Cardiac septum (tissue), 1 donor: ENCODE measurements around the gene C19orf47. TPM values are rescaled to one million over a fixed set of nuclear protein-coding genes. Genes with fewer than 3 reads are reported as not detected.
A peak's percentile ranks its signal among the peaks of the same experiment; 100 is the strongest.
"Not testable (repeated sequence)": the region's sequence is repeated elsewhere in the genome, so short reads cannot be mapped to it uniquely, and the experiment has no call there.

Experiments used
- DNase-seq: peaks from one replicate; pipeline ENCODE4 v3.0.0-alpha.2; 2020; ENCODE audit warnings: low spot score
- intact Hi-C: fragments of 100-400 bp; cut with DNase I; formaldehyde crosslinking; loops from one replicate; pipeline ENCODE4 v1.14.0; 2022
- total RNA-seq: library from RNA; stranded (reverse); fragmentation: NEBNext Ultra II Directional; extraction: Animal tissue kit (Norgen Biotek cat#: 25700); gene quantifications from one replicate; pipeline ENCODE4 v1.2.1, GENCODE V29; 2021
- donor health status: DM: no; HTN: no; CAD: no.

The C19orf47 gene
- total RNA-seq, 1 donor from 2014 or later: 135 TPM

DNA sequence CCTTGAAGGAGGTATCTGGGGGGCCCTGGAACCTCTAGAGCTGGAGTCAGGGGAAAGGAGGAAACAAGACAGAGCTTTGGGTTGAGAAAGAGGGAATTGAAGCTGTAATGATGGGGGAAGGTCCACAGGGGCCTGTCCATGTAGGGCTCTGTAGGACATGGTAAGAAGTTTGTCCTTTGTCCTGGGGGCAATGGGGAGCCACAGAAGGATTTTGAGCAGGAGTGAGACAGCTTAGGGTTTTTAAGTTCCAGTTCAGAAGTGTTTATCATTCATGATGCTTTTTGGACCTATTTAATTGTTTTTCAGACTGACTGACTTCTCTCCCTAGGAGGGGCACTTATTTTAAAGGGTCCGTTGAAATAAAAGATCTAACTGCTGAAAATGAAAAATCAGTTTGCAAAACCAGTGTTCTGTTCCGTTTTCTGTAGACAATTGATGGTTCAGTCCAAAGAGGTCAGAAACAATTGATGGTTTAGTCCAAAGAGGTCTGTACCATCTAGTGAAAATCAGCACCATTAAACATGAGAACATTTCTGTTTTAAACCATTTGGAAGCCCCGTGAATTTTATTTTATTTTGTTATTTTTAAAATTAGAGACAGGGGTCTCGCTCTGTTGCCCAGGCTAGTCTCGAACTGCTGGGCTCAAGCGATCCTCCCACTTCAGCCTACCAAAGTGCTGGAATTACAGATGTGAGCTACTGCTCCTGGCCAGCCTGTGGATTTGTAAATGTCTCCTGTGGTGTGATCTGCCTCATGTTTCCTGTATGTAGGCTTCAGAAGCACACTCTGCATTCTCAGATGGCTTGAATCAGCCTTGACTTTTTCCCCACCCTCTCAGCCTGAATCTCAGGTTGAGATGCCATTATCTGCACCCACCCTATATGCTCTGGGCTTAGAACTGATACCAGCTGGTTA lies 8.7 kb upstream of the C19orf47 start:
- DNase-seq: no peak
- intact Hi-C loops: no loop called here

DNA sequence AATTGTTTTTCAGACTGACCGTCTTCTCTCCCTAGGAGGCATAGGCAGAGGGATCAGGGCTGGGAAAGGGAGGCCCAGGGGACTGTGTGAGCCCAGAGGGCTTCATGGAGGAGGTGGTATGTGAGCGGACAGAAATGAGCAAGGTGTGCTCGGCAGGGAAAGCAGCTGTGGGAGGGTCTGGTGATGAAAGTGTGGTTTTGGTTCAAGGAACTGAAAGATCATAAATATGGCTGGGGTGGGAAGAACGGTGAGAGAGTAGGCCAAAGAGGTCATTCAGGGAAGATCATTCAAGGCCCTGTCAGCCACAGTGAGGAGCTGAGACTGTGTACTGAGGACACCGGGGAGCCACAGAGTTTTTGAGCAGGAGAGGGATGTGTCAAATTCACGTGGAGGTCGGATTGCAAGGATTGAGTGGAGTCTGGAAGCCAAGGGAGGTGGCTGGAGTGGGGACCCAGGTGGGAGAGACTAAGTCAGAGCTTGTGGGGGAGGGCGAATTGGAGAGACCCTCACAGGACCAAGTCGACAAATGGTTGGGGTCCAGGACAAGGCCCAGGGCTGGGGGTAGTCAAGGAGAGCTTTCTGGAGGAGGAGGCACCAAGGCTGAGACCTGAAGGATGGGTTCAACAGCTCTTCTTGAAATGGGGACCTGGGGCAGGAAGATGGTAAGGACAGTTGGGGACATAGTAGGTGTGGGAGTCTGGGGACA lies 7.9 kb upstream of the C19orf47 start:
- no peak for DNase-seq
- intact Hi-C loops: no loop called here

DNA sequence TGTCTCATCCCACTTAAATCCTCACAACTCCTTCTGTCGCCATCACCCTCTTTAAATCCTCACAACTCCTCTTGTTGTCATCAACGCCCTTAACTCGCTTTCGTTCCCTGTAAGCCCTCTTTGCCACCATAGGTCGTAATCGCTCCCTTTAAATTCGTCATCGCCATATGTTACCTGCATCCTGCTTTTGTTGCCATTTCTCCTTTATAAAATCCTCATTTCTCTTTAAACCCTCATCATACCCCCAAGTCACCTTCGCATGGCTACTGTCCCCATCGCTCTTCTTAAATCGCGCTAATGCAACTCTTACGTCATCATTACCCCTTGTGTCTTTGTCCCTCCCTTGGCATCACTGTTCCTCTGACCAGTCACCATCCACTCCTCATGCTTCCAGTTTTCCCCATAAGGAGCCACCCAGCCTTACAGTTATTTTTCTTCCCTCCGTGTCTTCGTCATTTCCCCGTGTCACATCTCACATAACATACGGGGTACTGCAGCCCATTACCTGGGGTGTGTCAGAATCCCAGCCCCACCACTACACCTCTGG lies 837 bp upstream of the C19orf47 start:
- DNase-seq: no peak
- intact Hi-C loops: no loop called here

DNA sequence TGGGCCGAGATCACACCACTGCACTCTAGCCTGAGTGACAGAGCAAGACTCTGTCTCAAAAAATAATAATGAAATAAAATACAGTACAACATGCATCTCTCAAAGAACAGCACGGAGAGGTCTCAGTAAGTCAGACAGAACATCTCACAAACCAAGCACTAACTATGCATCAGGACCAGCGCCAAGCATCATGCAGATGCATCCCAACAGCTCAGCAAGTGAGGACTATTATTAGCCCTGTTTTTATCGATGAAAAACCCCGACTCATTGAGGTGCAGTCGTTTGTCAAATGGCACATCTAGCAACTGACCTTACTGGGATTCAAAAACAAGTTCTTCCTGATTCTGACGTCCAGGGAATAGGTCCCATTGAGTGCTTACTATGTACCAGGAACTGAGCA lies 3.8 kb downstream of the C19orf47 start:
- intact Hi-C loops: loop anchor here (5.0 kb wide), 1 partner anchor 98 kb away; the partner anchor contains the start of gene SERTAD3
- no peak for DNase-seq

DNA sequence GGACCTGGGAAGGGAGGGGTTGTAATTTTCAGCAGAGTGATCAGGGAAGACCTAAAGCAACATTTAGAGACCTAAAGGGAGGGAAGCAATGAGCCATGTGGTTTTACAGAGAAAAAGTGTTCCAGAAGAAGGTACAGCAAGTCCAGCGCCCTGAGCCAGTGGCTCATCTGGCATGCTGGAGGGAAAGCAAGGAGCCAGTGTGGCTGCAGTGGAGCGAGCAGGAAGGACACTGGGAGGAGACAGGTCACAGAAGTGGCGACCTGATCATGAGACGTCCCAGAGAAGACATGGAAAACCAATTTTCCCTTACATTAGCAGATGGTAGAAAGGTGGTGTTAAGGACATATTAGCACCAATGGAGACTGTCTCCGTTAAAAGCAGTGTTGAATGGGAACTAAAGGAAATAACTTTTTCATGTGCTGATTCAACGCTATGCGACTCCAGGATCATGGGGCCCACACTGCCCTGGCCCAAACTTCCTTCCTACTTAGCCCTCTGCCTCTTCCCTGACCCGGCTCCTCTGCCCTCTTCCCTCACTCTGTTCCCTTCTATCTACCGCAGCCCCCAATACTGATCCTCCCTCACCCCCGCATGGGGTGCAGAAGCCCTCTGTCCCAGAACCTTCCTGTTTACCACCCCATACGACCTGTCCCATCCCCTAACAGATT lies 5.4 kb downstream of the C19orf47 start:
- DNase-seq: no peak
- intact Hi-C loops: loop anchor here (5.0 kb wide), 1 partner anchor 100 kb away; the partner anchor contains the start of gene SERTAD3

DNA sequence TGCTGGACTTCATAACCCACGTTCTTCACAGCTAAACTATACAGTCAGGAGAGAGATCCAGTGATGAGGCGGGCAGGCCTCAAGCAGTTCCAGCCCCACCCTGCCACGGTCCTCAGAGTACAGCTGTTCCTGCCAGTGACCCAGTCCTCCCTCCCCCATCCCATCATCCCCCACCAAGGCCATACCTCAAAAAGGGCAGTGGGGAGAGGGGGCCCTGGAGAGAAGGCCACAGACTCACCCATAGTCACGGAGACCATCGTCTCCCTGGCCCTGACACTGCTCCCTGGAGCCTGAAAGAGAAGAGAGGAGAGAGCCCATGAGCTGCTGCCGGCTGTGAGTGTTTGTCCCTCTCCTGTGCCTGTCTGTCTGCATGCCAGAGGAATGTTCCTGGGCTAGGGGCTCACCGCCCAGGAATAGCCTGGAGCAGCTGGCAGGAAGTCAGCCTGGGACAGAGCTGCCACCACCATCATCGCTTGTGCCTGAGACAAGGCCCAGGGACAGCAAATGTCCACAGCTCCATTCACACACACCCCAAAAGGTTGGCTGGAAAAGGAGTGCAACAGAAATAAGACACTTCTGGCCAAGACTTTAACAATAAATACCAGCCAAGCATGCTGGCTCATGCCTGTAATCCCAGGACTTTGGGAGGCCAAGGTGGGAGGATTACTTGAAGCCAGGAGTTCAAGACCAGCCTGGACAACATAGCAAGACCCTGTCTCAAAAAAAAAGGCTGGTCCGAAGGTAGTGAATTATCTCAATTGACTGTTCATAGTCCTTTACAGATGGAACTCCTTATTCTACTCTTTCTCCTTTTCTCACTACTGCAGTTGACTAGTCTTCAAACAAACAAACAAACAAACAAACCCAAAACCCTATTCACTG lies 6.4 kb downstream of the C19orf47 start:
- peak; percentile 86 for DNase-seq

DNA sequence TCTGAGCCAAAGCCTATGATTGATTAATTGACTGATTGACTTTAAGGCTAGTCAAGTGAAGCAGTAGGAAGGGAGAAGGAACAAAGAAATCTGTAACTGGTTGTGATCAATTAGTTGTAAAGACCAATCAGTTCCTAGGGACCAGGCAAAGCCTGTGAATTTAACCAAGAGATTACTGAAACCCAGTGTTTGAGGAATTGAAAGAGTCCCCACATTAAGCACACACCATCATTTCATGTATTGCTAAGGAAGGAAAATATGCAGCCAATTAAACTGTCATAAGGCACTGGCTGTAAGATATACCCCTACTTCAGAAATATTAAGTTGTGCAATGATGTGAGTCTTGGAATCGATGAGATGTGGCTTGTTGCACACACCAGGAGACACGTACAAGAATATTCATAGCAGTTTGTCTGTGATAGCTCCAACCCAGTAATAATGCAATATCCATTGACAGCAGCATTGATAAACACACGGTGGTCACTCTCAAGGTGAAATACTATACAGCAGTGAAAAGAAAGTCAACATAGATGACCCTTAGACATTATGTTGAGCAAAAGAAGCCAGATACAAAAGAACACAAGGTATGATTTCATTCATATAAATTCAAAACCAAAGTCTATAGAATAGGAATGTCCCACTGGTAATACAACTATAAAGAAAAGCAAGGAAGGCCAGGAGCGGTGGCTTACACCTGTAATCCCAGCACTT lies 9.0 kb downstream of the C19orf47 start:
- DNase-seq: no peak
- intact Hi-C loops: no loop called here

More for the DNA sequence above, 6.4 kb downstream of the C19orf47 start:
- intact Hi-C loops: loop anchor here (5.0 kb wide), 1 partner anchor 100 kb away; the partner anchor contains the start of gene SERTAD3

DNA sequence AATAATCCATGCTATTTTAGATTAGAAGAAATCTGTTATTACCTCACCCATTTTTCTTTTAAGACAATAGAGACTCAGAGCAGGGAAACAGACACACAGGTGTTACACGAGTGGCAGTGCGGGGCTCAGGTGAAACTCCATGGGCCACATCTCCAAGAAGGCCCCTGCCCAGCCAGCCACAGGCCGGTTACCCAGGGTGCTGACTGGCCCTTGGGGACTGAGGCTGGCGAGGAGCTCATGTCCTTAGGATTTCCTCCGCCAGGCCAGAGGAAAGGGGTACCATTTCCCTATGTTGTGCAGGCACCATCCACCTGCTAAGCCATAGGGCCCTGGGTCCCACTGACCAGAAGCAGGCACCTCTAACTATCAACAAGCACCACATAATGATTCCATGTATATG lies 10.6 kb downstream of the C19orf47 start:
- DNase-seq: no peak
- intact Hi-C loops: no loop called here

DNA sequence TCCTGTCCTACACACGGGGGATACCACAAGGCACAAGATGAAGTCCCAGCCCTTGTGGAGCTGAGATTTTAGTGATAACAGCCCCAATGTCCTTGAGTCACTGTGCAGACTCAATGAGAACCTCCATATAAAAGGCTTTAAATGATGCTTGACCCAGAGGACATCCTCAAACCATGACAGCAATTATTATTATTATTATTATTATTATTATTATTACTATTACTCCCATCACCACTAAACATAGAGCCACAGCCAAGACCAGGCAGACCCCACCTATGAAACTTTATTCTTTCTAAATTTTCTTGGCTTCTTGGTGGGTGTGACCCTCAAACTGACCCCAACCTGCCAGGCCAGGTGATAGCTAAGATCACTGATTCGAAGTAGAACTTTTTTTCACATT lies 11.1 kb downstream of the C19orf47 start:
- intact Hi-C loops: no loop called here
- DNase-seq: no peak

DNA sequence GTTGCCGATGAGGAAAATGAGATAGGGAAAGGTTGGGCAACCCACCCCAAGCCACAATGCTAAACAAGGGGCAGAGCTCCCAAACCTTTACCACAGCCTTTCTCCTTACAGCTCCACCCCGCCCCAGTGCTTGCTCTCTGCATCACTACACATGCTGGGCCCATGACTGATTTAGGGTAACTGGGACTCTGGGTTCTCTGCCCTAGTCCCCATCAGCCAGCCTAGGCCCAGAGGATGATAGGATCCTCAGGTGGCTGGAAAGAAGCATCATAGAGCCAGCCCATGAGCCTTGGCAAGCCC lies 11.6 kb downstream of the C19orf47 start:
- DNase-seq: no peak
- intact Hi-C loops: no loop called here

DNA sequence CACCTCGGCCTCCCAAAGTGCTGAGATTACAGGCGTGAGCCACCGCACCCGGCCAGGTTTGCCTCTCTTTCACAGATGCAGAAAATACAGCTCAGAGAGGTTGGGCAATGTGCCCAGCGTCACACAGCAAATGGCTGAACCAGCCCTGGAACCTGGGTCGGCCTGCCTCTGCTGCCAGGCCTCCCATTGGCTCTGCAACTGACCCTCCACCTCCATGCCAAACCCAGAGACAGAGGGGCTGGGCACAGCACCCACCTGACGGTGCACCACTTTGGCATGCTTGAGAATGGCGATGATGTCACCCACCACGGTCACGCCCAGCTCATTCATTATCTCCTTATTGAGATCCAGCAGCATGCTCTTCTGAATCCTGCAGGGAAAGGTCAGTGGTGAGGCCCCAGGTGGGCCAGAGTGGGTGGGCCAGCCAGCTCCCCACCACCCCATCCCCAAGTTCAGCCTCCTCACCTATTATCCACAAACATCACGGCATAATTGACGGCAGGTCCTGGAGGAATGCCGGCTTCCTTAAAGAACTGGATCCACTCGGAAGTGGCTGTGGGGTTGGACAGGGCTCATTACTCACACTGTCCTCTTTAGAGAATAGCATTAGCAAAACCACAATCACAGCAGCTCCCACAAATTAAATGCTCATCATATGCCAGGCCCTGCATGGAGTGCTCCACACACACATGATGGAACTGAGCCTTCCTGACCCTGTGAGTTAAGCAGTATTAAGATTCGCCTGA lies 12.2 kb downstream of the C19orf47 start:
- DNase-seq: no peak
- intact Hi-C loops: no loop called here

DNA sequence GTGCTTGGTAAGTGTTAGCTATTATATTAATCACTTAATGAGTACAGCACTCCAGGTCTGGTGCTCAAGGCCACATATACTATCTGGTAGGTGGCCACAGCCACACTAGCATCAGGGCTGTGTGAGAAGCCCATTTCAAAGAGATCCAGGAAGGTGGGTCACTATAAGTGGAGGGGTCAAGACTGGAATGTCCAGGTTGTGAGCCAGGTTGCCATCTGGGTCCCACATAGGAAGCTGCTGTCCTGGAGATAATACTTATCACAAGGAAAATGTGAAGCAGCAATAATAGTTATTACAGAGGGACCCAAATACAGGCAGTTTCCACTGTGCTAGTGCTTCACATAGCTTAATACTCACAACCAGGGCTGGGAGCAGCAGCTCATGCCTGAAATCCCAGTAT lies 13.1 kb downstream of the C19orf47 start:
- no peak for DNase-seq
- intact Hi-C loops: no loop called here

DNA sequence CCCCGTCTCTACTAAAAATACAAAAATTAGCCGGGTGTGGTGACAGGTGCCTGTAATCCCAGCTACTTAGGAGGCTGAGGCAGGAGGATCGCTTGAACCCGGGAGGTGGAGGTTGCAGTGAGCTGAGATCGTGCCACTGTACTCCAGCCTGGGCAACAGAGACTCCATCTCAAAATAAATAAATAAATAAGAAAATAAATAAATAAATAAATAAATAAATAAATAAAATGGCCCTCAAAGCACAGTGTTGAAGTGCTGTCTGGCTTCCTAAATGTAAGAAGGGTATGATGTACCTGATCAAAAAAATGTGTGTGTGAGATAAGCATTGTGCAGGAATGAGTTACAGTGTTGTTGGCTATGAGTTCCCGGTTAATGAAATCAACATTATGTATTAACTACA lies 15.1 kb downstream of the C19orf47 start:
- intact Hi-C loops, DNase-seq: not testable (repeated sequence)

DNA sequence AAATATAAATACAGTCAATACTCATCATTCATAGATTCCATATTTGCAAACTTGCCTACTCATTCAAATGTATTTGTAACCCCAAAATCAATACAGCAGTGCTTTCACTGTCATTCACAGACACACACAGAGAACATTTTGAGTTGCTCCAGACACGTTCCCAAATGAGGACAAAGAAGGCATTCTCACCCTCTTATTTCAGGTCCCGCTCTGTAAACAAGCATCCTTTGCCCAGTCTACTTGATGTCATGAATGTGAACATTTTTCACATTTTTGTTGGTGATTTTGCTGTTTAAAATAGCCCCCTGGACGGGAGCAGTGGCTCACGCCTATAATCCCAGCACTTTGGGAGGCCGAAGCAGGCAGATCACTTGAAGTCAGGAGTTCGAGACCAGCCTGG lies 15.5 kb downstream of the C19orf47 start:
- intact Hi-C loops: no loop called here
- DNase-seq: no peak

DNA sequence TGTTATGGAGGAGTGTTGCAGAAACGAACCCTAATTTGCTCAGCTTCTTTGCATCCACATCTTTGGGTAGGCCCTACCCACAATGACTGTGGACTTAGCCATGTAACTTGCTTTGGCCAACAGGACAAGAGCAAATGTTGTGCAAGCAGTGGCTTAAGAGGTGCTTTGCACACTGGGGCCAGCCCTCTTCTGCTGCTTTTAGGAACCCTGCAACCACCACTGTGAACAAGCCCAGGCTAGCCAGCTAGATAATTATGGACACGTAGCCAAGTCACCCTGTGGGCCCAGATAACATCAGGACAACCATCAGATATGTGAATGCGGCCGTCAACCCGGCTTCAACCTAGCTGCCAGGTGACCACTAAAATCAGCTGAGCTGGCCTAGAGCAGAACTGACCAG lies 17.1 kb downstream of the C19orf47 start:
- no peak for DNase-seq
- intact Hi-C loops: no loop called here

DNA sequence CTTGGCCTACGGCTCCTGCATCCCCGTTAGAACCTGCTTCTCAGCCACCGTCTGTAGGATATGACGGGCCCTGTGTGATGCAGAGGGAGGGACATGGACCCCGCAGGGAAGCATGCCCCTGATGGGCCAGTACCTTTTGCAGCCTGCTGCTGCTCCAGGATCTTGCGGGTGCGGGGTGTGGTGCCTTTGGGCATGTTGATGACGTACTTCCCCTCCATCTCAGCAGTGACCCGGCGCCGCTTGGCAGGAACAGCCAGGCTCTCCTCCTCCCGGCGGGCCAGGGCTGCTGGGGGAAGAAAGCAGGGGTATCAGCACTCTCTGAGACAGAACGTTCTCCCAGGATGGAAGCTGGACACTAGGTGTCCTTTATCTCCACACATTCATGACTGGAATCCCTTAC lies 22.0 kb downstream of the C19orf47 start:
- no peak for DNase-seq
- intact Hi-C loops: no loop called here

DNA sequence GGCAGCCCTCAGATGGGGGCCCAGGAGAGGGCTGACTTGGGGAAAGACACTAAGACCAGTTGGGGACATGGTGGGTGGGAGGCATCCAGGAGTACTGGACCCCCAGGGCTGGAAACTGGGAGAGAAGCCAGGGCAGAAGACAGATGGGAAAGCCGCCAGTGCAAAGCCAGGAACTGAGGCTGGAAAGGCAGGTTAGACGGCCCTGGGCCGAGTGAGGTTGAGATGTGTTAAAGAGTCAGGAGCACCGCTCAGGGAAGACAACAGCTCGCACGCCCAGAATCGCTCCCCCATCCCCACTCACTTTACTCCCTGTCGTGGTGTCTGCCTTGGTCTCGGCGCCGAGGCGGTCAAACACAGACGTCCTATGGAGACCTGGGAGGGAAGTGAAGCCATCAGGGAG lies 24.5 kb downstream of the C19orf47 start:
- intact Hi-C loops: no loop called here
- DNase-seq: no peak
